ENCODE data around the gene EPS15.

GRCh38 chr1:51524817-51525216 is 5.8 kb upstream of the EPS15 start:
- TF ChIP-seq, protein P1, sequence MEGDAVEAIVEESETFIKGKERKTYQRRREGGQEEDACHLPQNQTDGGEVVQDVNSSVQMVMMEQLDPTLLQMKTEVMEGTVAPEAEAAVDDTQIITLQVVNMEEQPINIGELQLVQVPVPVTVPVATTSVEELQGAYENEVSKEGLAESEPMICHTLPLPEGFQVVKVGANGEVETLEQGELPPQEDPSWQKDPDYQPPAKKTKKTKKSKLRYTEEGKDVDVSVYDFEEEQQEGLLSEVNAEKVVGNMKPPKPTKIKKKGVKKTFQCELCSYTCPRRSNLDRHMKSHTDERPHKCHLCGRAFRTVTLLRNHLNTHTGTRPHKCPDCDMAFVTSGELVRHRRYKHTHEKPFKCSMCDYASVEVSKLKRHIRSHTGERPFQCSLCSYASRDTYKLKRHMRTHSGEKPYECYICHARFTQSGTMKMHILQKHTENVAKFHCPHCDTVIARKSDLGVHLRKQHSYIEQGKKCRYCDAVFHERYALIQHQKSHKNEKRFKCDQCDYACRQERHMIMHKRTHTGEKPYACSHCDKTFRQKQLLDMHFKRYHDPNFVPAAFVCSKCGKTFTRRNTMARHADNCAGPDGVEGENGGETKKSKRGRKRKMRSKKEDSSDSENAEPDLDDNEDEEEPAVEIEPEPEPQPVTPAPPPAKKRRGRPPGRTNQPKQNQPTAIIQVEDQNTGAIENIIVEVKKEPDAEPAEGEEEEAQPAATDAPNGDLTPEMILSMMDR (IDR thresholded peaks at IDR 0.05): no peak
- TF ChIP-seq, protein P2, sequence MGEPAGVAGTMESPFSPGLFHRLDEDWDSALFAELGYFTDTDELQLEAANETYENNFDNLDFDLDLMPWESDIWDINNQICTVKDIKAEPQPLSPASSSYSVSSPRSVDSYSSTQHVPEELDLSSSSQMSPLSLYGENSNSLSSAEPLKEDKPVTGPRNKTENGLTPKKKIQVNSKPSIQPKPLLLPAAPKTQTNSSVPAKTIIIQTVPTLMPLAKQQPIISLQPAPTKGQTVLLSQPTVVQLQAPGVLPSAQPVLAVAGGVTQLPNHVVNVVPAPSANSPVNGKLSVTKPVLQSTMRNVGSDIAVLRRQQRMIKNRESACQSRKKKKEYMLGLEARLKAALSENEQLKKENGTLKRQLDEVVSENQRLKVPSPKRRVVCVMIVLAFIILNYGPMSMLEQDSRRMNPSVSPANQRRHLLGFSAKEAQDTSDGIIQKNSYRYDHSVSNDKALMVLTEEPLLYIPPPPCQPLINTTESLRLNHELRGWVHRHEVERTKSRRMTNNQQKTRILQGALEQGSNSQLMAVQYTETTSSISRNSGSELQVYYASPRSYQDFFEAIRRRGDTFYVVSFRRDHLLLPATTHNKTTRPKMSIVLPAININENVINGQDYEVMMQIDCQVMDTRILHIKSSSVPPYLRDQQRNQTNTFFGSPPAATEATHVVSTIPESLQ (CRISPR knock-in tag; IDR thresholded peaks at IDR 0.05): no peak
- TF ChIP-seq ETV6 (CRISPR knock-in tag; IDR thresholded peaks at IDR 0.05): no peak
- no peak for TF ChIP-seq TEAD4 (CRISPR knock-in tag; IDR thresholded peaks at IDR 0.05)
- no peak for TF ChIP-seq RELA (CRISPR knock-in tag; IDR thresholded peaks at IDR 0.05; ENCODE audit: borderline replicate concordance)
- no peak for TF ChIP-seq NR2C2 (CRISPR knock-in tag; IDR thresholded peaks at IDR 0.05)
